ENCODE results near the gene CTSW. TPM values are rescaled to one million over a fixed set of nuclear protein-coding genes. Genes with fewer than 3 reads are reported as not detected.

Gene CTSW
- total and polyA plus RNA-seq, 12 donors = 0.17 to 7.9 (median 0.55) TPM; not detected in 1

GRCh38 chr11:65864706-65865471 is 14.7 kb upstream of the CTSW start:
- TF ChIP-seq, protein P1, sequence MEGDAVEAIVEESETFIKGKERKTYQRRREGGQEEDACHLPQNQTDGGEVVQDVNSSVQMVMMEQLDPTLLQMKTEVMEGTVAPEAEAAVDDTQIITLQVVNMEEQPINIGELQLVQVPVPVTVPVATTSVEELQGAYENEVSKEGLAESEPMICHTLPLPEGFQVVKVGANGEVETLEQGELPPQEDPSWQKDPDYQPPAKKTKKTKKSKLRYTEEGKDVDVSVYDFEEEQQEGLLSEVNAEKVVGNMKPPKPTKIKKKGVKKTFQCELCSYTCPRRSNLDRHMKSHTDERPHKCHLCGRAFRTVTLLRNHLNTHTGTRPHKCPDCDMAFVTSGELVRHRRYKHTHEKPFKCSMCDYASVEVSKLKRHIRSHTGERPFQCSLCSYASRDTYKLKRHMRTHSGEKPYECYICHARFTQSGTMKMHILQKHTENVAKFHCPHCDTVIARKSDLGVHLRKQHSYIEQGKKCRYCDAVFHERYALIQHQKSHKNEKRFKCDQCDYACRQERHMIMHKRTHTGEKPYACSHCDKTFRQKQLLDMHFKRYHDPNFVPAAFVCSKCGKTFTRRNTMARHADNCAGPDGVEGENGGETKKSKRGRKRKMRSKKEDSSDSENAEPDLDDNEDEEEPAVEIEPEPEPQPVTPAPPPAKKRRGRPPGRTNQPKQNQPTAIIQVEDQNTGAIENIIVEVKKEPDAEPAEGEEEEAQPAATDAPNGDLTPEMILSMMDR (IDR thresholded peaks at IDR 0.05) = no peak

GRCh38 chr11:65865550-65866172 is 14.0 kb upstream of the CTSW start:
- intact Hi-C loops (cut with DNase I) = no loop called here
- no peak overlapping the region for H3K4me3 ChIP-seq
- peaks cover 2 to 37% (median 29%) of the 10 kb centered on the region in 9 donors for H3K4me1 ChIP-seq
- no peaks in the 10 kb centered on the region for H3K27me3 ChIP-seq
- WGBS, 2 donors = 81 to 82% methylated on average over 9 of the region's 9 CpGs
- DNase-seq (no peak), ATAC-seq (no peak)
- TF ChIP-seq, protein P1 (IDR thresholded peaks at IDR 0.05) = no peak
- no peaks in the 10 kb centered on the region for H3K9me3 ChIP-seq
- H3K27ac ChIP-seq = no peak overlapping the region
- H3K36me3 ChIP-seq = peaks cover 0 to 92% (median 67%) of the 10 kb centered on the region in 9 donors

More at GRCh38 chr11:65864706-65865471, 14.7 kb upstream of the CTSW start:
- 80 to 87% methylated on average over 18 of the region's 18 CpGs for WGBS, 2 donors
- intact Hi-C loops (cut with DNase I) = no loop called here
- Histone ChIP-seq H3K4me3 (no peak overlapping the region), H3K4me1 (peaks cover 2 to 31% (median 23%) of the 10 kb centered on the region in 9 donors), H3K27me3 (no peaks in the 10 kb centered on the region), H3K36me3 (peaks cover 0 to 86% (median 64%) of the 10 kb centered on the region in 9 donors), H3K9me3 (no peaks in the 10 kb centered on the region), H3K27ac (no peak overlapping the region)
- no peak for DNase-seq
- ATAC-seq = no peak

DNA sequence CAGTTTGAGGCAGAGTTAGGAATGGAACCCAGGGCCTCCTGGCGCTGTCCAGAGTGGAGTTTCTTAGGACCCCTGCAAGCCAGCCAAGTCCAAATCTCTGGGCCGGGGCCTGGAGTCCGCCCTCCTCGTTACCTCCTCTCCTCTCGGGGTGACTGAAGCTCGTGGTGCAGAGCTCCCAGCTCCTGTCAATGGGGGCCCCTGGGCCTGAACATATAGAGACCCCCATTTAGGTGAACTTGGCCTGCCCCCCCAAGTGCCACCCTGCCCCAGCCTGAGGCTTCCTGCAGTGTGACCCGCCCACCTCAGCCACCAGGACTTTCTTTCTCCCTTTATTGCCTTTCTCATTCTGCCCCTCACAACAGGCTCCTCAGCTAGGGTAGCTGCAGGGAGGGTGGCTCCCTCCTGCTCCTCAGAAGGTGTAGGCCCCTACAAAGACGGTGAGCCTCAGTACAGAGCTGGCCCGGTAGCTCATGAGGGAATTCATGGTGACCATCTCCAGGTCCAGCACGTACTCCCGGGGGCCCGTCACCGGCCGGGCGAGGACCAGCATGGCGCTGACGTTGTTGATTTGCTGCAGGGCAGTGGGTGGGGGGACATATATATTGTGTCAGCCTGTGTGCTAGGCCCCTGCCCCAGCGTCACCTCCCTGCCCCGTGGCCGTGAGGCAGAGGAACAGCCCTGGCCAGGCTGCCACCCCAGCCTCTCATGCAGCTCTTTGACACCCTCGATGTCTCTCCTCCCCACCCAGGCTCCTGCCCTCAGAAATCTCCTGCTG is 12.9 kb upstream of the CTSW start:
- Histone ChIP-seq H3K9me3 (no peaks in the 10 kb centered on the region), H3K27ac (no peak overlapping the region), H3K4me1 (peaks cover 10 to 39% (median 30%) of the 10 kb centered on the region in 9 donors), H3K4me3 (no peak overlapping the region), H3K27me3 (no peaks in the 10 kb centered on the region), H3K36me3 (peaks cover 0 to 94% (median 67%) of the 10 kb centered on the region in 9 donors)
- intact Hi-C loops (cut with DNase I) = no loop called here
- DNase-seq (no peak), ATAC-seq (no peak)
- 81 to 85% methylated on average over 21 of the region's 21 CpGs for WGBS, 2 donors
- TF ChIP-seq, protein P1 (IDR thresholded peaks at IDR 0.05) = no peak
